Prostate gland (tissue), 2 donors: ENCODE measurements around the gene SBF1.

Experiments
- CTCF ChIP-seq, 4 experiments: fragments of 200-600 bp in 2 of 4; fragments of 450-650 bp in 2 of 4; sonication (generic) in 2 of 4; IDR thresholded peaks; 1 replicate in 3 of 4; 2 replicates in 1 of 4; pipeline ENCODE4 v1.5.1; 2016 to 2019; ENCODE audit warnings: antibody characterized with exemption in 4 of 4, mild to moderate bottlenecking in 2 of 4, moderate library complexity in 2 of 4
- POLR2A ChIP-seq: fragments of 450-650 bp; IDR thresholded peaks from one replicate; pipeline ENCODE4 v1.6.1; 2016; ENCODE audit warnings: antibody characterized with exemption, mild to moderate bottlenecking

GRCh38 chr22:50414476-50415248, 60.2 kb downstream of the SBF1 start:
- TF ChIP-seq POLR2A (no peak), CTCF (IDR thresholded peaks at IDR 0.05) (no peak)
